ENCODE results near the gene TLR9. TPM values are rescaled to one million over a fixed set of nuclear protein-coding genes. Genes with fewer than 3 reads are reported as not detected.
A peak's percentile ranks its signal among the peaks of the same experiment; 100 is the strongest.

Gene TLR9
- total RNA-seq, 4 donors from 2014 or later: 0.14 to 1.5 TPM; not detected in 2

DNA sequence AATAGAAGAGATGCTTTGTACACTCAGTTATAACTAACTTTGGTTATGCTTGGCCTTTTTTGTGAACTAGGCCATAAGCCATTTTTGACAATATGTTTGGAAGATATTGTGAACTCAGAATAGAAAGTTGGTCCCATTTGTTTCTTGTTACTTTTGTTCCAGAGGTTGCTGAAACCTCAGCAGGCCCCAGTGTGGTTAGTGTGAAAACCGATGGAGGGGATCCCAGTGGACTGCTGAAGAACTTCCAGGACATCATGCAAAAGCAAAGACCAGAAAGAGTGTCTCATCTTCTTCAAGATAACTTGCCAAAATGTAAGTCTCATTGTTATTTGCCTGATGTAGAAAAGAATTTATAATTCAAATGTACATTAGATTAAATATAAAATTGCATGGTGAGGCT is 21.7 kb downstream of the TLR9 start:
- Histone ChIP-seq H3K9me3 (no peaks in the 10 kb centered on the region), H3K4me3 (no peak overlapping the region), H3K27ac (no peak overlapping the region), H3K4me1 (peaks cover 0 to 5% of the 10 kb centered on the region in 2 donors), H3K36me3 (no peaks in the 10 kb centered on the region), H3K27me3 (no peaks in the 10 kb centered on the region)
- DNase-seq: no peak
- TF ChIP-seq, protein P1, sequence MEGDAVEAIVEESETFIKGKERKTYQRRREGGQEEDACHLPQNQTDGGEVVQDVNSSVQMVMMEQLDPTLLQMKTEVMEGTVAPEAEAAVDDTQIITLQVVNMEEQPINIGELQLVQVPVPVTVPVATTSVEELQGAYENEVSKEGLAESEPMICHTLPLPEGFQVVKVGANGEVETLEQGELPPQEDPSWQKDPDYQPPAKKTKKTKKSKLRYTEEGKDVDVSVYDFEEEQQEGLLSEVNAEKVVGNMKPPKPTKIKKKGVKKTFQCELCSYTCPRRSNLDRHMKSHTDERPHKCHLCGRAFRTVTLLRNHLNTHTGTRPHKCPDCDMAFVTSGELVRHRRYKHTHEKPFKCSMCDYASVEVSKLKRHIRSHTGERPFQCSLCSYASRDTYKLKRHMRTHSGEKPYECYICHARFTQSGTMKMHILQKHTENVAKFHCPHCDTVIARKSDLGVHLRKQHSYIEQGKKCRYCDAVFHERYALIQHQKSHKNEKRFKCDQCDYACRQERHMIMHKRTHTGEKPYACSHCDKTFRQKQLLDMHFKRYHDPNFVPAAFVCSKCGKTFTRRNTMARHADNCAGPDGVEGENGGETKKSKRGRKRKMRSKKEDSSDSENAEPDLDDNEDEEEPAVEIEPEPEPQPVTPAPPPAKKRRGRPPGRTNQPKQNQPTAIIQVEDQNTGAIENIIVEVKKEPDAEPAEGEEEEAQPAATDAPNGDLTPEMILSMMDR (IDR thresholded peaks at IDR 0.05): no peak
- TF ChIP-seq POLR2A (IDR thresholded peaks at IDR 0.05): no peak
- intact Hi-C loops (cut with DNase I; ENCODE audit: low total_unique reads): no loop called here

DNA sequence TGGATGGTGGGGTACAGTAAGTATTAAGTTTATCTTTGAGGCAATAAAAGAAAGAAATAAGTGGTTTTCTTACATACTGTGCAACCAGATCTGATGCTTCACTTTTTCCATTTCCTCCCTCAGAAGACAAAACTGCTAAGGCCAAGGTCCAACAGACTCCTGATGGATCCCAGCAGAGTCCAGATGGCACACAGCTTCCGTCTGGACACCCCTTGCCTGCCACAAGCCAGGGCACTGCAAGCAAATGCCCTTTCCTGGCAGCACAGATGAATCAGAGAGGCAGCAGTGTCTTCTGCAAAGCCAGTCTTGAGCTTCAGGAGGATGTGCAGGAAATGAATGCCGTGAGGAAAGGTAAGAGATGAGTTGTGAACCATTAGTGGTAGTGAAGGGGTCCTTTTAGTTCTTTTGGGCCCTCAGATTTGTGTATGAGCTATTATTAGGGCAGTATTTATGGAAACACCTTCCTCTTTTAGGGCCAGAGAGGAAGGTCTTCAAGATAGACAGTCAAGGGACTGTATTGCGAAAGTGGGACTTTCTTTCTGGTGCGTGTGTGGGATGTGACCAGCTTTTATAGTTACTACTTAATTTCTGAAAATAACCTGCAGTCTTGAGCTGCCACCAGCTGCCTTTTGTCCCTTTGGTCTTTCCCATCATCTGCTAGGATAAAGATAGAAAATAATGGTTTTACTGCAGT is 22.9 kb downstream of the TLR9 start:
- Histone ChIP-seq H3K4me1 (peaks cover 0 to 5% of the 10 kb centered on the region in 2 donors), H3K36me3 (no peaks in the 10 kb centered on the region)
- intact Hi-C loops (cut with DNase I; ENCODE audit: low total_unique reads): no loop called here

DNA sequence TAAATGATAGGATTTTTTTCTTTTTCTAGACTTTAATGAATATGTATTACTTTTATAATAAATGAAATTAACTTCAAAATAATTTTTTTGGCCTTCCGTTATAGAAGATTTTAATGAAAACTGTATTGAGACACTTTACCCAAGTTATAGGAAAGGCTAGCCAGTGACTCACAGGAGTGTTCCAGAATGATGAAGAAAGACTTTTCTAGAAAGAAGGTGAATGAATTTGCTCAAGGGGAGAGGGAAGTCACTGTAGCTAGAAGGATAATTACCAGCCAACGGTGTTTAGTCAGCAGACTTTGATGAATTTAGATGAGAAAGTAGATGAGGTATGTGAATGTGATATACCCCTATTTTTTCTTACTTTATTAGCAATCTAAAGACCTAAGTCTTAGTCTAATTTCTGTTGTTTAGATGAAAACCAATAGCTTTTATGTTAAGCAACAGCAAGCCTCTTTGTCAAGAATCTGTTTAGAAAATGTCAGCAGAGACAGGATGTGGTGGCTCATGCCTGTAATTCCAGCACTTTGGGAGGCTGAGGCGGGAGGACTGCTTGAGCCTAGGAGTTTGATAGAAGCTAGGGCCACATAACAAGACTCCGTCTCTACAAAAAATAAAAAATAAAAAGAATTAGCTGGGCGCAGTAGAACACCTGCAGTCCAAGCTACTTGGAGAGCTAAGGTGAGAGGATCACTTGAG is 24.3 kb downstream of the TLR9 start:
- Histone ChIP-seq H3K27ac (no peak overlapping the region), H3K4me1 (peaks cover 0 to 5% of the 10 kb centered on the region in 2 donors)

More for the DNA sequence above, 22.9 kb downstream of the TLR9 start:
- no peak for DNase-seq
- no peaks in the 10 kb centered on the region for H3K27me3 ChIP-seq
- no peak for TF ChIP-seq POLR2A (IDR thresholded peaks at IDR 0.05)
- TF ChIP-seq, protein P1 (IDR thresholded peaks at IDR 0.05): no peak
- no peaks in the 10 kb centered on the region for H3K9me3 ChIP-seq
- no peak overlapping the region for H3K27ac ChIP-seq
- no peak overlapping the region for H3K4me3 ChIP-seq

DNA sequence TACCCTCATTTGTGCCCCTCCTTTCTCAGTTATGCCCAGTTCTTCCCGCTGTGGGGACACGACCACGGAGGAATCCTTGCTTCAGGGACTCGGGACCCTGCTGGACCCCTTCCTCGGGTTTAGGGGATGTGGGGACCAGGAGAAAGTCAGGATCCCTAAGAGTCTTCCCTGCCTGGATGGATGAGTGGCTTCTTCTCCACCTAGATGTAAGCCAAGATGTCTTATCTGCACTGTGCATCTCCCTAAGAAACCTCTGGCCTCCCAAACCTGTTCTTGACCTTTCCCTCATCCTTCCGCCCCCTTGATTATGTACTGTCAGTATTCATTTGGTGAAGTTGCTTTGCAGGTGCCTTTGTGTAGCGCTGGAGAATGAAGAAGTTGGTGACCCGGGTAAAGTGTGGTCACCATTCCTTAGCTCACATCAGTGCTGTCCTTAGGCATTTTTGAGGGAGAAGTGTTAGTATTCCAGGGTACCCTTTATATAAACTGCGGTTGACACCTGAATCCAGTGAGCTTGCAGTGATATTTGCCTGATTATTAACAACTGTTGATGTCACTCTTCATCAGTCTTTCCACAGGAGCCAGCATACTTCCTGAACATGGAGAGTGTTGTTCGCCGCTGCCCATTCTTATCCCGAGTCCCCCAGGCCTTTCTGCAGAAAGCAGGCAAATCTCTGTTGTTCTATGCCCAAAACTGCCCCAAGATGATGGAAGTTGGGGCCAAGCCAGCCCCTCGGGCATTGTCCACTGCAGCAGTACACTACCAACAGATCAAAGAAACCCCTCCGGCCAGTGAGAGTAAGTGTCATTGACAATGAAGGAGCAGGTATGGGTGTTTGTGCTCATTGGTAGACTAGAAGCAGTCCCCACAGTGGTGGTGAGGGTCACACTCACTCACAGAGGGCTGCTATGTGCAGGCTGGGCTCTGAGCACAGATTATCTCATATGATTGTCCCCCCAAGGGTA is 26.5 kb downstream of the TLR9 start:
- peak overlapping the region; percentile 79 to 84 for H3K27ac ChIP-seq
- H3K27me3 ChIP-seq: no peaks in the 10 kb centered on the region
- TF ChIP-seq POLR2A (IDR thresholded peaks at IDR 0.05): no peak
- TF ChIP-seq, protein P1 (IDR thresholded peaks at IDR 0.05): no peak
- peak overlapping the region; percentile 83 to 97 for H3K4me3 ChIP-seq
- H3K9me3 ChIP-seq: no peaks in the 10 kb centered on the region
- intact Hi-C loops (cut with DNase I; ENCODE audit: low total_unique reads): no loop called here
- DNase-seq: no peak
- H3K36me3 ChIP-seq: no peaks in the 10 kb centered on the region
- peaks cover 0 to 5% of the 10 kb centered on the region in 2 donors for H3K4me1 ChIP-seq

More for the DNA sequence above, 24.3 kb downstream of the TLR9 start:
- H3K36me3 ChIP-seq: no peaks in the 10 kb centered on the region
- no peaks in the 10 kb centered on the region for H3K9me3 ChIP-seq
- no peak overlapping the region for H3K4me3 ChIP-seq
- TF ChIP-seq, protein P1 (IDR thresholded peaks at IDR 0.05): no peak
- TF ChIP-seq POLR2A (IDR thresholded peaks at IDR 0.05): no peak
- DNase-seq: no peak
- no peaks in the 10 kb centered on the region for H3K27me3 ChIP-seq
- intact Hi-C loops (cut with DNase I; ENCODE audit: low total_unique reads): no loop called here

Measured in uterus (tissue), 4 donors.